K562 (cell line): Measurements from ENCODE around the gene PELI3. TPM values are rescaled to one million over a fixed set of nuclear protein-coding genes. Genes with fewer than 3 reads are reported as not detected.

ENCODE experiments used
- CTBP1 ChIP-seq: fragments of 450-650 bp; IDR thresholded peaks from 2 replicates; pipeline ENCODE4 v1.6.1; 2016; ENCODE audit warnings: borderline replicate concordance
- CXXC5 ChIP-seq: fragments of 250-450 bp; sonication (Bioruptor Pico); IDR thresholded peaks from 2 replicates; pipeline ENCODE4 v1.8.0; 2022; ENCODE audit warnings: inconsistent platforms, mild to moderate bottlenecking, moderate library complexity
- FOXM1 ChIP-seq, 2 experiments: fragments of 450-650 bp in 1 of 2; sonication (generic) in 1 of 2; formaldehyde crosslinking in 1 of 2; IDR thresholded peaks; 2 replicates each; pipeline versions ENCODE4 v1.6.1 to v1.9.0; 2017 to 2022; ENCODE audit warnings: low read depth in 2 of 2, mild to moderate bottlenecking in 2 of 2, missing genetic modification reagents in 1 of 2, moderate library complexity in 1 of 2
- HMG20B ChIP-seq: fragments of 250-450 bp; sonication (Bioruptor Pico); IDR thresholded peaks from 2 replicates; pipeline ENCODE4 v1.5.0; 2021; ENCODE audit warnings: mild to moderate bottlenecking
- KDM1A ChIP-seq, 2 experiments: fragments of 450-650 bp; IDR thresholded peaks; 2 replicates each; pipeline ENCODE4 v1.6.1; 2016; ENCODE audit warnings: mild to moderate bottlenecking in 2 of 2
- NUFIP1 ChIP-seq: fragments of 450-650 bp; IDR thresholded peaks from 2 replicates; pipeline ENCODE4 v1.6.1; 2018; ENCODE audit not compliant: partially characterized antibody
- U2AF2 ChIP-seq: fragments of 200-400 bp; formaldehyde crosslinking; optimal IDR thresholded peaks from 2 replicates; pipeline ENCODE3; 2017; ENCODE audit warnings: low read depth, mild to moderate bottlenecking, low read length
- ZFP1 ChIP-seq: fragments of 450-650 bp; formaldehyde crosslinking; IDR thresholded peaks from 2 replicates; pipeline ENCODE4 v1.4.0; 2020; ENCODE audit warnings: mild to moderate bottlenecking, mixed read lengths
- ZNF12 ChIP-seq: sonication (generic); formaldehyde crosslinking; IDR thresholded peaks from 2 replicates; pipeline ENCODE4 v1.4.0; 2020; ENCODE audit warnings: mild to moderate bottlenecking, missing genetic modification reagents
- ZNF184 ChIP-seq: sonication (generic); formaldehyde crosslinking; IDR thresholded peaks from 2 replicates; pipeline ENCODE4 v1.5.0; 2020; ENCODE audit warnings: missing genetic modification reagents
- ZNF274 ChIP-seq: IDR thresholded peaks from 2 replicates; pipeline ENCODE4 v1.6.1; 2011; ENCODE audit warnings: low read depth, mild to moderate bottlenecking, low read length, moderate library complexity, borderline replicate concordance
- ZNF584 ChIP-seq: fragments of 200-800 bp; sonication (Bioruptor generic); IDR thresholded peaks from 2 replicates; pipeline ENCODE4 v1.6.1; 2016; ENCODE audit warnings: low read depth, mild to moderate bottlenecking, missing genetic modification characterization, missing compliant biosample characterization
- ZSCAN32 ChIP-seq: fragments of 450-650 bp; formaldehyde crosslinking; IDR thresholded peaks from 2 replicates; pipeline ENCODE4 v1.4.0; 2020; ENCODE audit warnings: mild to moderate bottlenecking, moderate library complexity
- polyA plus RNA-seq, 8 experiments: library from polyadenylated mRNA; depleted of rRNA in 4 of 8; stranded (reverse) in 5 of 8; unstranded in 3 of 8; fragments of >200 nt; fragmentation: Nextera tagmentation in 2 of 8; fragmentation: Illumina TruSeq in 1 of 8; extraction: Ambion mirVana in 2 of 8; extraction: Trizol in 1 of 8; gene quantifications; 2 replicates each; pipeline versions ENCODE4 v1.2.1 to v1.2.3, GENCODE V29; 2011 to 2014; ENCODE audit warnings: inconsistent platforms in 1 of 8, missing spikeins in 1 of 8
- total RNA-seq, 7 experiments: library from RNA; depleted of rRNA in 6 of 7; stranded (reverse); fragments of >200 nt in 6 of 7; fragmentation: Illumina TruSeq in 2 of 7; extraction: Trizol in 2 of 7; gene quantifications; 2 replicates each; pipeline versions ENCODE4 v1.2.1 to v1.2.3, GENCODE V29; 2011 to 2021; ENCODE audit warnings: low replicate concordance in 1 of 7
- TF ChIP-seq, protein P1 (sequence below): fragments of 250-450 bp; sonication (Bioruptor Pico); IDR thresholded peaks from 2 replicates; pipeline ENCODE4 v1.5.0; 2020; ENCODE audit warnings: mild to moderate bottlenecking, borderline replicate concordance
- TF ChIP-seq, protein P2 (sequence below): IDR thresholded peaks from 2 replicates; pipeline ENCODE4 v1.6.1; 2014; ENCODE audit warnings: antibody characterized with exemption
- TF ChIP-seq, protein P3 (sequence below), 3 experiments: fragments of 200-800 bp in 1 of 3; sonication (Bioruptor generic) in 1 of 3; sonication (generic) in 1 of 3; formaldehyde crosslinking in 1 of 3; IDR thresholded peaks; 2 replicates each; pipeline versions ENCODE4 v1.6.1 to v1.8.0; 2016 to 2022; ENCODE audit warnings: mild to moderate bottlenecking in 2 of 3, missing compliant biosample characterization in 2 of 3, missing genetic modification characterization in 2 of 3, missing genetic modification reagents in 1 of 3
- TF ChIP-seq, protein P4 (sequence below): fragments of 200-800 bp; sonication (Bioruptor generic); IDR thresholded peaks from 2 replicates; pipeline ENCODE4 v1.6.1; 2017; ENCODE audit warnings: missing genetic modification characterization, missing compliant biosample characterization
- TF ChIP-seq, protein P5 (sequence below): sonication (generic); formaldehyde crosslinking; IDR thresholded peaks from 2 replicates; pipeline ENCODE4 v1.8.1; 2023; ENCODE audit warnings: mild to moderate bottlenecking, missing genetic modification reagents

PELI3 gene
- total and polyA plus RNA-seq, 9 of the 15 experiments (the other 6 are each of a cell fraction or from before 2014, with no cell fraction given) = 0.17 to 4.2 (median 1.9) TPM

DNA sequence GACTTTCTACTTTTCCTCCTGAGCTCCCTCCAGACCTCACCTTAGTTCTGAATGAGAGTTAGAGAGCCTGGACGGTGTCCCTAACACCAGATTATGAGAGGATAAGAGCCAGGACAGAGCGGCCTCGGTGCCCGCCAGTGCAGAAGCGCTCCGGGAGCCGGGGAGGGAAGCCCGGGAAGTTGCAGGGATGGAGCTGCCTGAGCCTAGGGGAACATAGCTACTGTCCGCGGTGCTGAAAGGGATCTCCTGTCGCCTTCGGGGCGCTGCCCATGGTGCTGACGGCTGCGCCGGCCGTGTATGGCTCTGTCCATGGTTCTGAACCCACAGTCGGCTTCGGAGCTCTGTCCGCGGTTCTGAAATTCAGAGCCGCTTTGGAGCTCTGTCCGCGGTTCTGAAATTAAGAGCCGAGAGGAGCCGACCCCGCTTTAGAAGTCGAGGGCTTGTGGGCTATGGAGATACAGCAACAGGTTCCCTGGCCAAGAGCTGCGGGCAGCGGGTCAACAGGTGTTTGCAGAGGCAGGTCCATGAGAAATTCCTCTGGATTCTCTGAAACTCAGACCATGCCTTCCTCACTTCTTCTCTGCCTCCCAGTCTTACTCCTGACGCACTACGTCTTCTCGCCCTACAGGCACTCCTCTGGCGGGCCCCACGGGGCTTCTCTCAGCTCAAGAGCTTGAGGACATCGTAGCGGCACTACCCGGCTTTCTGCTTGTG lies 45.1 kb upstream of the PELI3 start (continued):
- no peak for TF ChIP-seq NUFIP1
- TF ChIP-seq ZNF184 = peak; percentile 98
- TF ChIP-seq, protein P1, sequence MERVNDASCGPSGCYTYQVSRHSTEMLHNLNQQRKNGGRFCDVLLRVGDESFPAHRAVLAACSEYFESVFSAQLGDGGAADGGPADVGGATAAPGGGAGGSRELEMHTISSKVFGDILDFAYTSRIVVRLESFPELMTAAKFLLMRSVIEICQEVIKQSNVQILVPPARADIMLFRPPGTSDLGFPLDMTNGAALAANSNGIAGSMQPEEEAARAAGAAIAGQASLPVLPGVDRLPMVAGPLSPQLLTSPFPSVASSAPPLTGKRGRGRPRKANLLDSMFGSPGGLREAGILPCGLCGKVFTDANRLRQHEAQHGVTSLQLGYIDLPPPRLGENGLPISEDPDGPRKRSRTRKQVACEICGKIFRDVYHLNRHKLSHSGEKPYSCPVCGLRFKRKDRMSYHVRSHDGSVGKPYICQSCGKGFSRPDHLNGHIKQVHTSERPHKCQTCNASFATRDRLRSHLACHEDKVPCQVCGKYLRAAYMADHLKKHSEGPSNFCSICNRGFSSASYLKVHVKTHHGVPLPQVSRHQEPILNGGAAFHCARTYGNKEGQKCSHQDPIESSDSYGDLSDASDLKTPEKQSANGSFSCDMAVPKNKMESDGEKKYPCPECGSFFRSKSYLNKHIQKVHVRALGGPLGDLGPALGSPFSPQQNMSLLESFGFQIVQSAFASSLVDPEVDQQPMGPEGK = peak; percentile 78; the same call in 1 of the 2 replicates
- no peak for TF ChIP-seq ZNF274
- TF ChIP-seq U2AF2 = no peak
- TF ChIP-seq CTBP1 = no peak
- TF ChIP-seq FOXM1 (IDR thresholded peaks at IDR 0.05; ENCODE audit: low read depth) = no peak
- TF ChIP-seq FOXM1 (CRISPR knock-in tag; IDR thresholded peaks at IDR 0.05; ENCODE audit: low read depth) = peak; percentile 100
- TF ChIP-seq ZSCAN32 = peak; percentile 83
- peak; percentile 93 for TF ChIP-seq ZFP1
- TF ChIP-seq ZNF12 (CRISPR knock-in tag) = peak; percentile 99
- TF ChIP-seq ZNF584 = peak; percentile 100
- TF ChIP-seq, protein P2, sequence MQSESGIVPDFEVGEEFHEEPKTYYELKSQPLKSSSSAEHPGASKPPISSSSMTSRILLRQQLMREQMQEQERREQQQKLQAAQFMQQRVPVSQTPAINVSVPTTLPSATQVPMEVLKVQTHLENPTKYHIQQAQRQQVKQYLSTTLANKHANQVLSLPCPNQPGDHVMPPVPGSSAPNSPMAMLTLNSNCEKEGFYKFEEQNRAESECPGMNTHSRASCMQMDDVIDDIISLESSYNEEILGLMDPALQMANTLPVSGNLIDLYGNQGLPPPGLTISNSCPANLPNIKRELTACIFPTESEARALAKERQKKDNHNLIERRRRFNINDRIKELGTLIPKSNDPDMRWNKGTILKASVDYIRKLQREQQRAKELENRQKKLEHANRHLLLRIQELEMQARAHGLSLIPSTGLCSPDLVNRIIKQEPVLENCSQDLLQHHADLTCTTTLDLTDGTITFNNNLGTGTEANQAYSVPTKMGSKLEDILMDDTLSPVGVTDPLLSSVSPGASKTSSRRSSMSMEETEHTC = 0 out of 2 replicates have a peak, but pooled peaks have one; percentile 10
- TF ChIP-seq, protein P3, sequence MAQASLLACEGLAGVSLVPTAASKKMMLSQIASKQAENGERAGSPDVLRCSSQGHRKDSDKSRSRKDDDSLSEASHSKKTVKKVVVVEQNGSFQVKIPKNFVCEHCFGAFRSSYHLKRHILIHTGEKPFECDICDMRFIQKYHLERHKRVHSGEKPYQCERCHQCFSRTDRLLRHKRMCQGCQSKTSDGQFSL (CRISPR knock-in tag; IDR thresholded peaks at IDR 0.05) = peak; percentile 98
- TF ChIP-seq, protein P3 (tag; IDR thresholded peaks at IDR 0.05) = peak in 1 of 2 experiments; percentile 57; a peak in 1 of 4 replicates
- peak; percentile 100 for TF ChIP-seq CXXC5 (CRISPR knock-in tag)
- TF ChIP-seq, protein P4, sequence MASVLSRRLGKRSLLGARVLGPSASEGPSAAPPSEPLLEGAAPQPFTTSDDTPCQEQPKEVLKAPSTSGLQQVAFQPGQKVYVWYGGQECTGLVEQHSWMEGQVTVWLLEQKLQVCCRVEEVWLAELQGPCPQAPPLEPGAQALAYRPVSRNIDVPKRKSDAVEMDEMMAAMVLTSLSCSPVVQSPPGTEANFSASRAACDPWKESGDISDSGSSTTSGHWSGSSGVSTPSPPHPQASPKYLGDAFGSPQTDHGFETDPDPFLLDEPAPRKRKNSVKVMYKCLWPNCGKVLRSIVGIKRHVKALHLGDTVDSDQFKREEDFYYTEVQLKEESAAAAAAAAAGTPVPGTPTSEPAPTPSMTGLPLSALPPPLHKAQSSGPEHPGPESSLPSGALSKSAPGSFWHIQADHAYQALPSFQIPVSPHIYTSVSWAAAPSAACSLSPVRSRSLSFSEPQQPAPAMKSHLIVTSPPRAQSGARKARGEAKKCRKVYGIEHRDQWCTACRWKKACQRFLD = peak; percentile 100
- peak; percentile 50 to 70; a peak in 2 of 4 replicates for TF ChIP-seq KDM1A (IDR thresholded peaks at IDR 0.05)
- no peak for TF ChIP-seq HMG20B (CRISPR knock-in tag)
- TF ChIP-seq, protein P5, sequence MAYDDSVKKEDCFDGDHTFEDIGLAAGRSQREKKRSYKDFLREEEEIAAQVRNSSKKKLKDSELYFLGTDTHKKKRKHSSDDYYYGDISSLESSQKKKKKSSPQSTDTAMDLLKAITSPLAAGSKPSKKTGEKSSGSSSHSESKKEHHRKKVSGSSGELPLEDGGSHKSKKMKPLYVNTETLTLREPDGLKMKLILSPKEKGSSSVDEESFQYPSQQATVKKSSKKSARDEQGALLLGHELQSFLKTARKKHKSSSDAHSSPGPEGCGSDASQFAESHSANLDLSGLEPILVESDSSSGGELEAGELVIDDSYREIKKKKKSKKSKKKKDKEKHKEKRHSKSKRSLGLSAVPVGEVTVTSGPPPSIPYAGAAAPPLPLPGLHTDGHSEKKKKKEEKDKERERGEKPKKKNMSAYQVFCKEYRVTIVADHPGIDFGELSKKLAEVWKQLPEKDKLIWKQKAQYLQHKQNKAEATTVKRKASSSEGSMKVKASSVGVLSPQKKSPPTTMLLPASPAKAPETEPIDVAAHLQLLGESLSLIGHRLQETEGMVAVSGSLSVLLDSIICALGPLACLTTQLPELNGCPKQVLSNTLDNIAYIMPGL = peak; percentile 100
